PC-3 (cell line): ENCODE data around the gene HMGXB3.

Experiments
- EZH2 ChIP-seq: fragments of 300-600 bp; sonication (generic); IDR thresholded peaks from one replicate; pipeline ENCODE4 v1.6.1; 2017; ENCODE audit warnings: antibody characterized with exemption, mild to moderate bottlenecking, low read length; ENCODE audit not compliant: unreplicated experiment
- TF ChIP-seq, protein P1 (sequence below): fragments of 300-600 bp; sonication (generic); conservative IDR thresholded peaks from 2 replicates; pipeline ENCODE4 v1.5.1; 2017; ENCODE audit warnings: antibody characterized with exemption, low read depth, mild to moderate bottlenecking, low read length

DNA sequence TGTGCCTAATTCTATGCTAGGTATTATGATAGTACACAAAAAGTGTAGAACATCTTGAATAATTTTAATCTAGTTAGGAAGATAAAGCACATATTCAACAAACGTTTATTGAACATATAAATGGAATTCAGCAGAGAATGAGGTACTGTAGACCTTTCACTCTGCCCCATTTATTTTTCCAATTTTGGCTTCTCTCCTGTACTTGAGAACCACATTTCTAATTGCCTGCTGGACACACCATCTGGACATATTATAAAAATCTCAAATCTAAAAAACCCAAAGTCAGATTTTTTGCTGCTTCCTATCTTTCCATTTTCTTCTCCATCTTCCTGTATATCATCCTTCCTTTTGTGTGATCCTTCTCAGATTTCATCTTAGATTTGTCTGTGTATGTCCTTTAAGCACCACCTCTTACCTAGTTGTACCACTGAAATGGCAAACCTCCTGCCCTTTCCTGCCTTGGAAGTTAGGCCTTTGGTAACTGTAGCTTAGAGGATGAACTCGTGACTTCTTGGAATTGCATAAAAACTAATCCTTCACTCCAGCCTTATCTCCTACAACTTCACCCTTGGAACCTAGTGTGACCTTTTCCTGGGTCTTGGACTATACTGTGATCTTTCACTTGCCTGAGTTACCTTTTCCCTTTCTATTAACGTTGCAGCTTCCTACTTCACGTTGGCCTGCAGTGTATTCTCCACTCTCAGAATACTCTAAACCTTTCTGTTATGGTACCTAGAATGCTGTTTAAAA lies 31.2 kb upstream of the HMGXB3 start:
- TF ChIP-seq, protein P1, sequence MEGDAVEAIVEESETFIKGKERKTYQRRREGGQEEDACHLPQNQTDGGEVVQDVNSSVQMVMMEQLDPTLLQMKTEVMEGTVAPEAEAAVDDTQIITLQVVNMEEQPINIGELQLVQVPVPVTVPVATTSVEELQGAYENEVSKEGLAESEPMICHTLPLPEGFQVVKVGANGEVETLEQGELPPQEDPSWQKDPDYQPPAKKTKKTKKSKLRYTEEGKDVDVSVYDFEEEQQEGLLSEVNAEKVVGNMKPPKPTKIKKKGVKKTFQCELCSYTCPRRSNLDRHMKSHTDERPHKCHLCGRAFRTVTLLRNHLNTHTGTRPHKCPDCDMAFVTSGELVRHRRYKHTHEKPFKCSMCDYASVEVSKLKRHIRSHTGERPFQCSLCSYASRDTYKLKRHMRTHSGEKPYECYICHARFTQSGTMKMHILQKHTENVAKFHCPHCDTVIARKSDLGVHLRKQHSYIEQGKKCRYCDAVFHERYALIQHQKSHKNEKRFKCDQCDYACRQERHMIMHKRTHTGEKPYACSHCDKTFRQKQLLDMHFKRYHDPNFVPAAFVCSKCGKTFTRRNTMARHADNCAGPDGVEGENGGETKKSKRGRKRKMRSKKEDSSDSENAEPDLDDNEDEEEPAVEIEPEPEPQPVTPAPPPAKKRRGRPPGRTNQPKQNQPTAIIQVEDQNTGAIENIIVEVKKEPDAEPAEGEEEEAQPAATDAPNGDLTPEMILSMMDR: no peak
- TF ChIP-seq EZH2: no peak
